NCI-H2196 (cell line): ENCODE results near the gene ZNF672.
"Not testable (repeated sequence)": the region's sequence is repeated elsewhere in the genome, so short reads cannot be mapped to it uniquely, and the experiment has no call there.

Experiments used
- DNase-seq: peaks from one replicate; lab custom pipeline; 2025; ENCODE audit not compliant: unreplicated experiment; lab: John Stamatoyannopoulos, UW

The ZNF672 gene

GRCh38 chr1:248837781-248838356 lies at the start of gene ZNF672:
ZNF672 (plus strand) TSS chr1:248838224; CDS start chr1:248847275, 9,051 bp downstream.
- peak; percentile 92 for DNase-seq

GRCh38 chr1:248788327-248788726 lies 49.7 kb upstream of the ZNF672 start:
- DNase-seq, result no peak

- not testable (repeated sequence) for DNase-seq
Measured at GRCh38 chr1:248789337-248789736, 48.7 kb upstream of the ZNF672 start.

- DNase-seq, result no peak
Measured at GRCh38 chr1:248790456-248790855, 47.6 kb upstream of the ZNF672 start.

DNA sequence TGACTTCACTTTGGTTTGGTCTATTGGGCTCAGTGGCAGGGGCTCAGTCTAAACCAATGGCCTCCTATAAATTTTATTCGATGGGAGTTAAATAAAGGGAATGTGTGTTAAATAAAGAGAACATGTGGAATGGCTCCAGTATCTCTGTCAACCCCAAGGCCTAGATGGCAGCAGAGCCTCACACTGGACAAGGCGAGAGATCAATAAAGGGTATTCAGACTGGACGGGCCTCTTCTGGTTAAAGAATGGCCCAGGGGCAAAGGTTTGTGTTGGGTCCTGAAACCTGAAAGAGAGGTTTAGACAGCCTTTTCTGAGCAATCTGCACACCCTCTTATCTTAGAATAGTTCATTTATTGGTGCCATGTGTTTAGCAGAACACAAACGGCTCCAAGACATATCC lies 47.0 kb upstream of the ZNF672 start:
- DNase-seq, result no peak

- DNase-seq, result no peak
Measured at GRCh38 chr1:248792342-248792741, 45.7 kb upstream of the ZNF672 start.

- DNase-seq, result no peak
Measured at GRCh38 chr1:248793592-248793991, 44.4 kb upstream of the ZNF672 start.

DNA sequence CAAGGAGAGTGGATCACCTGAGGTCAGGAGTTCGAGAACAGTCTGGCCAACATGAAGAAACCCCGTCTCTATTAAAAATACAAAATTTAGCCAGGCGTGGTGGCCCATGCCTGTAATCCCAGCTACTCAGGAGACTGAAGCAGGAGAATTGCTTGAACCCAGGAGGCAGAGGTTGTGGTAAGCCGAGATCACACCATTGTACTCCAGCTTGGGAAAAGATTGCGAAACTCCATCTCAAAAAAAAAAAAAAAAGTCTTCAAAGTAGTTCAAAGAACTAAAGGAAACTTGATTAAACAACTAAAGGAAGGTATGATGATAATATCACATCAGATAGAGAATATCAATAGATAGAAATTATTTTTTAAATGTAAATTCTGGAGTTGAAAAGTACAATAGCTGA lies 43.4 kb upstream of the ZNF672 start:
- not testable (repeated sequence) for DNase-seq

GRCh38 chr1:248798791-248799190 lies 39.2 kb upstream of the ZNF672 start:
- DNase-seq, result no peak

DNA sequence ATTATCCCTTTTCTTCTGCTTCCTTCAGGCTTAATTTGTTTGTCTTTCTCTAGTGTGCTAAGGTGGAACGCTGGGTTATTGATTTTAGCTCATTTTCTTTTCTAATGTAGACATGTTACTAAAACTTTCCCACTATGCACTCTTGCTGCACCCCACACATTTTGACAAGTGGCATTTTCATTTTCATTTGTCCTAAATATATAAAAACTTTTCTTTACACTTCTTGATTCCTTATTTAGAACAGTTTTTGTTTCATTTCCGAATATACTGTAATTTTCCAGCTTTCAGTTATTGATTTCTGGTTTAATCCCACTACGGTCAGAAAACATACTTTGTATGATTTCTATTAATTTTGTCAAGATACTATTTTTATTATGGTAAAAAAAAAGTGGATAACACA lies 37.6 kb upstream of the ZNF672 start:
- DNase-seq, result no peak

DNA sequence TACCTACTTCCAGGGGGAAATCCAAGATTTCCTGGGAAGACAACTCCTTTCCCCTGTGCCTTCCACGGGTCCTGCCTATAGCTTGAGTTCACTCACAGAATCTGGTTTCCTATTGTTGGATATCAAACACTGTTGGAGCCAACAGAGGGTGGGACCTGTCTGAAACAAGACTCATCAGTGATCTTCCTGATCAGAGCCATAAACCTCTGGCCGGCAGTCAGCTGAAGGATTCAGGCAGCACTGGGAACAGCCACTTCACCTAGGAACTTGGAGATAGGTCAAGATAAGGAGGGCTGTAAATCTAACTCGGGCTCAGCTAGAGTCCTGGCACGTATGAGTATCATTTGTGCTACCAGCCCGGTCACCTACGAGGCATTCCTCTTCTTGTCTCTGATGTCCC lies 35.6 kb upstream of the ZNF672 start:
- no peak for DNase-seq

GRCh38 chr1:248803501-248803900 lies 34.5 kb upstream of the ZNF672 start:
- DNase-seq, result not testable (repeated sequence)

GRCh38 chr1:248804771-248805681 lies 33.0 kb upstream of the ZNF672 start:
- no peak for DNase-seq

DNA sequence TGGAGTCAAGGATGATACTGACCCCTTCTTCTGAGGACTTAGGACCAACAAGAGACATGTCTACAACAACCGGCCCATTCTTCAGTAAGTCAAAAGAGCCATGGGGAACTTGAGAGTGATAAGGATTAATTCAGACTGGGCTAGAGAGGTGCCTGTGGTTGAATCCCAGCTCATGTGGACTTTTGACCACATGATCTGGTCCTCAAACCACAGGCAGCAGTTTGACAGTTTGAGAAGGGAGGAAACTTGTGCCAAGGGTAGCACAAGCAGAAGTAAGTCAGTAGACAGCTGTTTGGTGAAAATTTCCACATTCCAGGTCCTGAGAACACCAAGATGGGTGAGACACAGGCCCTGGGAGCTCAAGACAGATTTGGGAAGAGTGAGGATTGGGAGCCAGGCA lies 32.1 kb upstream of the ZNF672 start:
- DNase-seq, result no peak

GRCh38 chr1:248807067-248807737 lies 30.8 kb upstream of the ZNF672 start:
- DNase-seq, result no peak

GRCh38 chr1:248808876-248809275 lies 29.1 kb upstream of the ZNF672 start:
- no peak for DNase-seq

GRCh38 chr1:248810000-248810726 lies 27.9 kb upstream of the ZNF672 start:
- DNase-seq, result no peak

- DNase-seq, result no peak
Measured at GRCh38 chr1:248810727-248811513, 27.1 kb upstream of the ZNF672 start.

- no peak for DNase-seq
Measured at GRCh38 chr1:248811514-248812490, 26.2 kb upstream of the ZNF672 start.
